Measurements from ENCODE around the gene ROCK2. TPM values are rescaled to one million over a fixed set of nuclear protein-coding genes. Genes with fewer than 3 reads are reported as not detected.

ROCK2 gene
- total and polyA plus RNA-seq, 2 of the 13 experiments (the other 11 are each of a cell fraction or from before 2014, with no cell fraction given): 38.1 to 119 TPM

GRCh38 chr2:11158916-11159573 lies 185.4 kb downstream of the ROCK2 start (continued):
- TF ChIP-seq ZNF749 (CRISPR knock-in tag; IDR thresholded peaks at IDR 0.05; ENCODE audit: borderline replicate concordance) (no peak), TARDBP (CRISPR knock-in tag; IDR thresholded peaks at IDR 0.05) (no peak), SAP130 (CRISPR knock-in tag; IDR thresholded peaks at IDR 0.05; ENCODE audit: low read depth) (peak; percentile 35; the same call in 1 of the 2 replicates), ZKSCAN8 (CRISPR knock-in tag; IDR thresholded peaks at IDR 0.05; ENCODE audit: borderline replicate concordance) (no peak), ZNF607 (CRISPR knock-in tag; IDR thresholded peaks at IDR 0.05; ENCODE audit: borderline replicate concordance) (no peak), THAP7 (CRISPR knock-in tag; IDR thresholded peaks at IDR 0.05) (no peak), ZNF430 (CRISPR knock-in tag; IDR thresholded peaks at IDR 0.05) (no peak), SP1 (IDR thresholded peaks at IDR 0.05) (no peak), SP1 (CRISPR knock-in tag; IDR thresholded peaks at IDR 0.05) (no peak), PBX2 (CRISPR knock-in tag; IDR thresholded peaks at IDR 0.05) (no peak), ZNF639 (CRISPR knock-in tag; conservative IDR thresholded peaks at IDR 0.05) (no peak), ZSCAN5A (CRISPR knock-in tag; IDR thresholded peaks at IDR 0.05; ENCODE audit: borderline replicate concordance) (no peak), MED8 (CRISPR knock-in tag; IDR thresholded peaks at IDR 0.05; ENCODE audit: insufficient replicate concordance) (no peak), ATRX (CRISPR knock-in tag; IDR thresholded peaks at IDR 0.05; ENCODE audit: borderline replicate concordance) (no peak), ZNF296 (CRISPR knock-in tag; conservative IDR thresholded peaks at IDR 0.05) (no peak)
- TF ChIP-seq, protein P1, sequence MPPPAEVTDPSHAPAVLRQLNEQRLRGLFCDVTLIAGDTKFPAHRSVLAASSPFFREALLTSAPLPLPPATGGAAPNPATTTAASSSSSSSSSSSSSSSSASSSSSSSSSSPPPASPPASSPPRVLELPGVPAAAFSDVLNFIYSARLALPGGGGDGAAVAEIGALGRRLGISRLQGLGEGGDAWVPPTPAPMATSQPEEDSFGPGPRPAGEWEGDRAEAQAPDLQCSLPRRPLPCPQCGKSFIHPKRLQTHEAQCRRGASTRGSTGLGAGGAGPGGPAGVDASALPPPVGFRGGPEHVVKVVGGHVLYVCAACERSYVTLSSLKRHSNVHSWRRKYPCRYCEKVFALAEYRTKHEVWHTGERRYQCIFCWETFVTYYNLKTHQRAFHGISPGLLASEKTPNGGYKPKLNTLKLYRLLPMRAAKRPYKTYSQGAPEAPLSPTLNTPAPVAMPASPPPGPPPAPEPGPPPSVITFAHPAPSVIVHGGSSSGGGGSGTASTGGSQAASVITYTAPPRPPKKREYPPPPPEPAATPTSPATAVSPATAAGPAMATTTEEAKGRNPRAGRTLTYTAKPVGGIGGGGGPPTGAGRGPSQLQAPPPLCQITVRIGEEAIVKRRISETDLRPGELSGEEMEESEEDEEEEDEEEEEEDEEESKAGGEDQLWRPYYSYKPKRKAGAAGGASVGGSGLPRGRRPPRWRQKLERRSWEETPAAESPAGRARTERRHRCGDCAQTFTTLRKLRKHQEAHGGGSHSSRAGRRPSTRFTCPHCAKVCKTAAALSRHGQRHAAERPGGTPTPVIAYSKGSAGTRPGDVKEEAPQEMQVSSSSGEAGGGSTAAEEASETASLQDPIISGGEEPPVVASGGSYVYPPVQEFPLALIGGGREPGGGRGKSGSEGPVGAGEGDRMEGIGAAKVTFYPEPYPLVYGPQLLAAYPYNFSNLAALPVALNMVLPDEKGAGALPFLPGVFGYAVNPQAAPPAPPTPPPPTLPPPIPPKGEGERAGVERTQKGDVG (CRISPR knock-in tag; IDR thresholded peaks at IDR 0.05; ENCODE audit: borderline replicate concordance): no peak

All from HepG2 (cell line).